ENCODE results near the gene IL2RA. TPM values are rescaled to one million over a fixed set of nuclear protein-coding genes. Genes with fewer than 3 reads are reported as not detected.

Gene IL2RA
- total and polyA plus RNA-seq, 9 of the 15 experiments (the other 6 are each of a cell fraction or from before 2014, with no cell fraction given), result 0.95 TPM; not detected in 8

- no peak for TF ChIP-seq EWSR1 (IDR thresholded peaks at IDR 0.05; ENCODE audit: borderline replicate concordance, low read depth, partially characterized antibody)
- no peak for TF ChIP-seq ZNF79 (CRISPR knock-in tag; IDR thresholded peaks at IDR 0.05; ENCODE audit: low read depth)
- no peak for TF ChIP-seq RFX7 (CRISPR knock-in tag; IDR thresholded peaks at IDR 0.05)
- TF ChIP-seq MAFG (tag; conservative IDR thresholded peaks at IDR 0.05), result peak; percentile 17; the same call in 1 of the 2 replicates
- TF ChIP-seq MCM3 (IDR thresholded peaks at IDR 0.05), result no peak
- no peak for TF ChIP-seq RUNX1 (IDR thresholded peaks at IDR 0.05; ENCODE audit: low read depth)
- peak in 1 of 3 experiments; percentile 60 for TF ChIP-seq YY1 (IDR thresholded peaks at IDR 0.05; ENCODE audit: borderline replicate concordance in 1 of 3, control insufficient read depth in 1 of 3, extremely low read depth in 1 of 3, insufficient read depth in 3 of 3, insufficient read length in 1 of 3, insufficient replicate concordance in 2 of 3, low read depth in 1 of 3, low read length in 2 of 3)
- no peak for TF ChIP-seq THAP12 (CRISPR knock-in tag; IDR thresholded peaks at IDR 0.05)
- TF ChIP-seq ZNF551 (CRISPR knock-in tag; IDR thresholded peaks at IDR 0.05), result no peak
- TF ChIP-seq PRDM10 (IDR thresholded peaks at IDR 0.05; ENCODE audit: partially characterized antibody), result no peak
- no peak for TF ChIP-seq RAD51 (IDR thresholded peaks at IDR 0.05; ENCODE audit: borderline replicate concordance, low read depth)
- TF ChIP-seq ZSCAN29 (IDR thresholded peaks at IDR 0.05), result no peak
- TF ChIP-seq HNRNPH1 (optimal IDR thresholded peaks at IDR 0.05; ENCODE audit: low read depth, low read length), result no peak
- TF ChIP-seq ZNF436 (CRISPR knock-in tag; IDR thresholded peaks at IDR 0.05), result no peak
- TF ChIP-seq ZNF830 (CRISPR knock-in tag; IDR thresholded peaks at IDR 0.05), result no peak
- no peak for TF ChIP-seq ZNF354B (CRISPR knock-in tag; IDR thresholded peaks at IDR 0.05)
- TF ChIP-seq ZNF124 (CRISPR knock-in tag; IDR thresholded peaks at IDR 0.05), result no peak
- TF ChIP-seq ZNF277 (CRISPR knock-in tag; IDR thresholded peaks at IDR 0.05; ENCODE audit: borderline replicate concordance), result no peak
- TF ChIP-seq CBX5 (IDR thresholded peaks at IDR 0.05; ENCODE audit: borderline replicate concordance, low read depth), result no peak
- TF ChIP-seq GATAD2A (IDR thresholded peaks at IDR 0.05), result no peak
- no peak for TF ChIP-seq U2AF2 (optimal IDR thresholded peaks at IDR 0.05; ENCODE audit: low read depth, low read length)
- peak; percentile 91 for TF ChIP-seq CBFA2T3 (IDR thresholded peaks at IDR 0.05)
Observed at GRCh38 chr10:5981529-5981928, 80.6 kb downstream of the IL2RA start (continued).
